GM12892 (cell line): ENCODE measurements around the gene ARMC7.

Experiments used
- POLR2A ChIP-seq: IDR thresholded peaks from 2 replicates; pipeline ENCODE4 v1.6.1; 2011; ENCODE audit warnings: low read depth, low read length, control low read depth
- TAF1 ChIP-seq: IDR thresholded peaks from 2 replicates; pipeline ENCODE4 v1.6.1; 2011; ENCODE audit warnings: low read depth, mild to moderate bottlenecking, control low read depth, low read length, borderline replicate concordance

GRCh38 chr17:75082683-75083082, 27.1 kb upstream of the ARMC7 start:
- no peak for TF ChIP-seq POLR2A
- no peak for TF ChIP-seq TAF1
